Tibial nerve (tissue), 4 donors: ENCODE results near the gene SERPINB4. TPM values are rescaled to one million over a fixed set of nuclear protein-coding genes. Genes with fewer than 3 reads are reported as not detected.

ENCODE experiments used
- DNase-seq, 2 donors: peaks; one replicate each; pipeline ENCODE4 v3.0.0-alpha.2; 2019; ENCODE audit warnings: low spot score in 2 of 2
- H3K27ac ChIP-seq, 4 donors: fragments of 200-600 bp; sonication (generic) in 3 of 4; one replicate each; pipeline ENCODE4 v1.5.1; 2017 to 2019; ENCODE audit warnings: mild to moderate bottlenecking in 1 of 4
- H3K27me3 ChIP-seq, 2 donors: fragments of 200-600 bp; sonication (generic) in 1 of 2; one replicate each; pipeline versions ENCODE4 v1.5.1 to v1.6.0; 2017 to 2019
- H3K36me3 ChIP-seq, 3 donors: fragments of 200-600 bp; sonication (generic); one replicate each; pipeline ENCODE4 v1.5.1; 2018 to 2019
- H3K4me1 ChIP-seq, 4 donors: fragments of 200-600 bp; sonication (generic) in 3 of 4; one replicate each; pipeline ENCODE4 v1.5.1; 2017 to 2019
- H3K4me3 ChIP-seq, 4 donors: fragments of 200-600 bp; sonication (generic) in 3 of 4; one replicate each; pipeline ENCODE4 v1.5.1; 2017 to 2019; ENCODE audit warnings: mild to moderate bottlenecking in 1 of 4, moderate library complexity in 1 of 4
- H3K9me3 ChIP-seq, 4 donors: fragments of 200-600 bp; sonication (generic) in 3 of 4; one replicate each; pipeline ENCODE4 v1.5.1; 2017 to 2019
- CTCF ChIP-seq, 5 experiments: fragments of 200-600 bp in 3 of 5; fragments of 450-650 bp in 2 of 5; sonication (generic) in 3 of 5; IDR thresholded peaks; one replicate each; pipeline ENCODE4 v1.5.1; 2016 to 2019; ENCODE audit warnings: antibody characterized with exemption in 5 of 5, mild to moderate bottlenecking in 3 of 5, moderate library complexity in 2 of 5
- EP300 ChIP-seq, 2 donors: sonication (generic); formaldehyde crosslinking; IDR thresholded peaks; one replicate each; pipeline ENCODE4 v1.6.1; 2017; ENCODE audit warnings: antibody characterized with exemption in 2 of 2, mild to moderate bottlenecking in 1 of 2
- POLR2A ChIP-seq, 2 donors: fragments of 450-650 bp; IDR thresholded peaks; one replicate each; pipeline ENCODE4 v1.6.1; 2017; ENCODE audit warnings: antibody characterized with exemption in 2 of 2, mild to moderate bottlenecking in 2 of 2, moderate library complexity in 2 of 2
- WGBS, 2 donors: methylation state at CpG; one replicate each; pipeline ENCODE4 v1.1.5; 2018; 5-methylcytosine and 5-hydroxymethylcytosine counted together
- total RNA-seq, 4 donors: library from RNA; depleted of rRNA; stranded (reverse); fragments of >200 nt; gene quantifications; one replicate each; pipeline ENCODE4 v1.1.0, GENCODE V29; 2016

Gene SERPINB4
- total RNA-seq, 4 donors from 2014 or later: not detected

- no peaks in the 10 kb centered on the region for H3K4me1 ChIP-seq
- no peaks in the 10 kb centered on the region for H3K27me3 ChIP-seq
- WGBS, 2 donors: 23 to 29% methylated on average over 1 of the region's 1 CpG
- peaks cover 0 to 3% (median 1%) of the 10 kb centered on the region in 4 donors for H3K9me3 ChIP-seq
- no peaks in the 10 kb centered on the region for H3K36me3 ChIP-seq
- no peak overlapping the region for H3K4me3 ChIP-seq
- no peak for DNase-seq
- TF ChIP-seq POLR2A (IDR thresholded peaks at IDR 0.05) (no peak), EP300 (IDR thresholded peaks at IDR 0.05) (no peak), CTCF (IDR thresholded peaks at IDR 0.05) (no peak)
- H3K27ac ChIP-seq: no peak overlapping the region
These were observed 40.3 kb downstream of the SERPINB4 start for GRCh38 chr18:63603772-63604171.

GRCh38 chr18:63603355-63603754 is 40.7 kb downstream of the SERPINB4 start:
- no peak overlapping the region for H3K4me3 ChIP-seq
- TF ChIP-seq EP300 (IDR thresholded peaks at IDR 0.05) (no peak), POLR2A (IDR thresholded peaks at IDR 0.05) (no peak), CTCF (IDR thresholded peaks at IDR 0.05) (no peak)
- WGBS, 2 donors: 56 to 66% methylated on average over 1 of the region's 1 CpG
- DNase-seq: no peak
- no peak overlapping the region for H3K27ac ChIP-seq
- H3K9me3 ChIP-seq: peaks cover 0 to 3% (median 1%) of the 10 kb centered on the region in 4 donors
- no peaks in the 10 kb centered on the region for H3K27me3 ChIP-seq
- no peaks in the 10 kb centered on the region for H3K4me1 ChIP-seq
- H3K36me3 ChIP-seq: no peaks in the 10 kb centered on the region

- no peaks in the 10 kb centered on the region for H3K27me3 ChIP-seq
- no peak overlapping the region for H3K4me3 ChIP-seq
- TF ChIP-seq CTCF (IDR thresholded peaks at IDR 0.05) (no peak), EP300 (IDR thresholded peaks at IDR 0.05) (no peak), POLR2A (IDR thresholded peaks at IDR 0.05) (no peak)
- no peaks in the 10 kb centered on the region for H3K36me3 ChIP-seq
- no peaks in the 10 kb centered on the region for H3K4me1 ChIP-seq
- peaks cover 0 to 3% (median 1%) of the 10 kb centered on the region in 4 donors for H3K9me3 ChIP-seq
- WGBS, 2 donors: 80 to 83% methylated on average over 14 of the region's 14 CpGs
- H3K27ac ChIP-seq: no peak overlapping the region
- no peak for DNase-seq
These were observed 47.1 kb downstream of the SERPINB4 start for GRCh38 chr18:63596964-63597363.

GRCh38 chr18:63592471-63592870 is 51.6 kb downstream of the SERPINB4 start:
- Histone ChIP-seq H3K4me1 (no peaks in the 10 kb centered on the region), H3K4me3 (no peak overlapping the region), H3K27me3 (no peaks in the 10 kb centered on the region), H3K9me3 (no peaks in the 10 kb centered on the region), H3K27ac (no peak overlapping the region), H3K36me3 (no peaks in the 10 kb centered on the region)
- WGBS, 2 donors: 44 to 71% methylated on average over 1 of the region's 1 CpG
- DNase-seq: no peak
- TF ChIP-seq POLR2A (IDR thresholded peaks at IDR 0.05) (no peak), CTCF (IDR thresholded peaks at IDR 0.05) (no peak), EP300 (IDR thresholded peaks at IDR 0.05) (no peak)

- H3K9me3 ChIP-seq: no peaks in the 10 kb centered on the region
- no peak for TF ChIP-seq POLR2A (IDR thresholded peaks at IDR 0.05)
- TF ChIP-seq EP300 (IDR thresholded peaks at IDR 0.05): no peak
- no peak for TF ChIP-seq CTCF (IDR thresholded peaks at IDR 0.05)
- no peak overlapping the region for H3K4me3 ChIP-seq
- no peak overlapping the region for H3K27ac ChIP-seq
- H3K4me1 ChIP-seq: no peaks in the 10 kb centered on the region
- no peak for DNase-seq
- WGBS, 2 donors: 85 to 89% methylated on average over 3 of the region's 3 CpGs
- H3K27me3 ChIP-seq: no peaks in the 10 kb centered on the region
- H3K36me3 ChIP-seq: no peaks in the 10 kb centered on the region
These were observed 52.3 kb downstream of the SERPINB4 start for GRCh38 chr18:63591725-63592124.
